ENCODE measurements around the gene SLCO1A2. TPM values are rescaled to one million over a fixed set of nuclear protein-coding genes. Genes with fewer than 3 reads are reported as not detected.
"Not testable (repeated sequence)": the region's sequence is repeated elsewhere in the genome, so short reads cannot be mapped to it uniquely, and the experiment has no call there.

SLCO1A2 gene
- total RNA-seq, 2 donors from 2014 or later = not detected

DNA sequence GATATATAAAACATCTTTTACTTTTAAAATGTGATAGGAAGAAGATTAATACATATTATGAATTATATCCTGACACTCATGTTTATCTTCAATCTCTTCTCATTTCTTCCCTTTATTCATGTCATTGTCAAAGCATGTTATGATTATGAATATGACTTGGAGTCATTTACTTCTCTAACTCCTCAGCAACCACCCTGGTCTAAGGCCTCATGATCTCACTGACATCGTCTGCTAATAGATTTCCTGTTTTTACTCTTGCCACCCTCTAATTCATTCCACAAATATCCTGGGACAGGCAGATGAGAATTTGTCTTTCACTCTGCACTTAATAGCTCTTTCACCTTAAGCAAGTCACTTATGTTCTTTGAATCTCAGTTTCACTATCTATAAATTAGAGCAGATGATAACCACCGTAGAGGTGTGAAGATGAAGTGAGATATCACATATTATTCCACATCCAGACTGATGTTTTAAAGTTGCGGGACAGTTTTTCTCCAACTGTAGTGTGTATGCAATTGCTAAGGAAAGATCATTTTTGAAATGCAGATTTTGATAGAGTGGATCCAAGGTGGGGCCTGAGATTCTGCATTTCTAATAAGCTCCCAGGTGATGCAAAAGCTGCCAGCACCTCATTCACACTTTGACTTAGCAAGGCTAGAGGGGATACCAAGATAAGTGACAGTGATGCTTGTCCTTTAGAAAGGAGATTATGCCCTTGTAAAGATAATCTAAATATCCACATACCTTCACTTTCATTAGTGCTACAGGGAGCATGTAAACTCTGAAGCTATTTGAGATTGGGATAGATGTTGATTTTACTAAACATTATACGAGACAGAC is 34.6 kb upstream of the SLCO1A2 start:
- Histone ChIP-seq H3K9me3 (no peaks in the 10 kb centered on the region), H3K4me3 (no peak overlapping the region), H3K36me3 (no peaks in the 10 kb centered on the region), H3K27me3 (no peaks in the 10 kb centered on the region), H3K27ac (no peak overlapping the region), H3K4me1 (no peaks in the 10 kb centered on the region)
- TF ChIP-seq CTCF (IDR thresholded peaks at IDR 0.05) = no peak
- DNase-seq (ENCODE audit: low spot score) = no peak

DNA sequence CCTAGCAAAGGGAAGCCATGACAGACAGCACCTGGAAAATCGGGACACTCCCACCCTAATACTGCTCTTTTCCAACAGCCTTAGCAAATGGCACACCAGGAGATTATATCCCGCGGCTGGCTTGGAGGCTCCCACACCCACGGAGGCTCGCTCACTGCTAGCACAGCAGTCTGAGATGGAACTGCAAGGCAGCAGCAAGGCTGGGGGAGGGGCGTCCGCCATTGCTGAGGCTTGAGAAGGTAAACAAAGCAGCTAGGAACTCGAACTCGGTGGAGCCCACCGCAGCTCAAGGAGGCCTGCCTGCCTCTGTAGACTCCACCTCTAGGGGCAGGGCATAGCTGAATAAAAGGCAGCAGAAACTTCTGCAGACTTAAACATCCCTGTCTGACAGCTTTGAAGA is 25.9 kb upstream of the SLCO1A2 start:
- DNase-seq (ENCODE audit: low spot score); H3K4me3 ChIP-seq; H3K27me3 ChIP-seq; H3K27ac ChIP-seq; H3K36me3 ChIP-seq; H3K9me3 ChIP-seq; H3K4me1 ChIP-seq: not testable (repeated sequence)

DNA sequence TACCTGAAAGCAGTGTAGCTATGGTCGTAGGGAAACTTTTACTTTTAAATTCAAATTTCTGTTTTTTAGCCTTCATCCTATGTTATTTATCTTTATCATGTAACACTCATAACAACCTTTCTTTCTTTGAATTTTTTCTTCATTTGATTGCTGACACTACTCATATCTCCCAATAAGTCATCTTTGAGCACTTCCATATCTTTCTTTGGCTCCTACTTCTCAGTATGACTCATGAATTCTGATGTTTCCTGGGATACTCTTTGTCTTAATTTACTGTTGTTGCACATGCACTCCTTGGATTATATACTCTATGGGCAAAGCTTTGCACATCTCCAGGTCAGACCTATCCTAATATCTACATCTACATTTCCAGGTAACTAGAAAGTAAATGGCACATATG is 19.9 kb upstream of the SLCO1A2 start:
- Histone ChIP-seq H3K27ac (no peak overlapping the region), H3K27me3 (no peaks in the 10 kb centered on the region), H3K9me3 (no peaks in the 10 kb centered on the region), H3K36me3 (no peaks in the 10 kb centered on the region), H3K4me3 (no peak overlapping the region), H3K4me1 (no peaks in the 10 kb centered on the region)
- DNase-seq (ENCODE audit: low spot score) = no peak
- TF ChIP-seq CTCF (IDR thresholded peaks at IDR 0.05) = no peak

- Histone ChIP-seq H3K9me3 (no peaks in the 10 kb centered on the region), H3K27me3 (no peaks in the 10 kb centered on the region), H3K4me1 (no peaks in the 10 kb centered on the region), H3K27ac (no peak overlapping the region), H3K4me3 (no peak overlapping the region), H3K36me3 (no peaks in the 10 kb centered on the region)
- no peak for DNase-seq (ENCODE audit: low spot score)
- no peak for TF ChIP-seq CTCF (IDR thresholded peaks at IDR 0.05)
Observed at GRCh38 chr12:21353948-21354347, 19.2 kb upstream of the SLCO1A2 start.

GRCh38 chr12:21353487-21353886 is 18.8 kb upstream of the SLCO1A2 start:
- H3K27me3 ChIP-seq = no peaks in the 10 kb centered on the region
- H3K4me3 ChIP-seq = no peak overlapping the region
- H3K4me1 ChIP-seq = no peaks in the 10 kb centered on the region
- H3K36me3 ChIP-seq = no peaks in the 10 kb centered on the region
- no peak overlapping the region for H3K27ac ChIP-seq
- no peak for DNase-seq (ENCODE audit: low spot score)
- TF ChIP-seq CTCF (IDR thresholded peaks at IDR 0.05) = no peak
- no peaks in the 10 kb centered on the region for H3K9me3 ChIP-seq

GRCh38 chr12:21350975-21351374 is 16.3 kb upstream of the SLCO1A2 start:
- no peaks in the 10 kb centered on the region for H3K4me1 ChIP-seq
- no peak for TF ChIP-seq CTCF (IDR thresholded peaks at IDR 0.05)
- no peak for DNase-seq (ENCODE audit: low spot score)
- H3K4me3 ChIP-seq = no peak overlapping the region
- H3K27ac ChIP-seq = no peak overlapping the region
- H3K36me3 ChIP-seq = no peaks in the 10 kb centered on the region
- H3K9me3 ChIP-seq = no peaks in the 10 kb centered on the region
- H3K27me3 ChIP-seq = no peaks in the 10 kb centered on the region

Measured in right atrium auricular region (tissue), 2 donors.